Measurements from ENCODE around the gene ZFPM1.

GRCh38 chr16:88560714-88561484, 107.8 kb downstream of the ZFPM1 start:
- TF ChIP-seq CHD7 (IDR thresholded peaks at IDR 0.05; ENCODE audit: insufficient replicate concordance, low read length) (no peak), EP300 (IDR thresholded peaks at IDR 0.05; ENCODE audit: borderline replicate concordance in 1 of 2, low read depth in 2 of 2, low read length in 2 of 2) (no peak), CHD1 (IDR thresholded peaks at IDR 0.05; ENCODE audit: low read depth, low read length) (no peak), POLR2AphosphoS5 (IDR thresholded peaks at IDR 0.05; ENCODE audit: low read depth, low read length) (no peak), PHF8 (conservative IDR thresholded peaks at IDR 0.05; ENCODE audit: low read depth, low read length) (no peak), USF2 (IDR thresholded peaks at IDR 0.05; ENCODE audit: low read length) (no peak), SP1 (IDR thresholded peaks at IDR 0.05; ENCODE audit: low read depth, low read length) (no peak), CTCF (IDR thresholded peaks at IDR 0.05; ENCODE audit: control extremely low read depth in 1 of 3, insufficient read depth in 1 of 3, low read depth in 1 of 3, low read length in 3 of 3) (no peak), SP4 (IDR thresholded peaks at IDR 0.05; ENCODE audit: low read length) (no peak)
